ENCODE results near the gene TDRD6.

Gene TDRD6

GRCh38 chr6:46648869-46649492 is 38.7 kb upstream of the TDRD6 start:
- DNase-seq (ENCODE audit: low read depth), result no peak
- TF ChIP-seq, protein P1, sequence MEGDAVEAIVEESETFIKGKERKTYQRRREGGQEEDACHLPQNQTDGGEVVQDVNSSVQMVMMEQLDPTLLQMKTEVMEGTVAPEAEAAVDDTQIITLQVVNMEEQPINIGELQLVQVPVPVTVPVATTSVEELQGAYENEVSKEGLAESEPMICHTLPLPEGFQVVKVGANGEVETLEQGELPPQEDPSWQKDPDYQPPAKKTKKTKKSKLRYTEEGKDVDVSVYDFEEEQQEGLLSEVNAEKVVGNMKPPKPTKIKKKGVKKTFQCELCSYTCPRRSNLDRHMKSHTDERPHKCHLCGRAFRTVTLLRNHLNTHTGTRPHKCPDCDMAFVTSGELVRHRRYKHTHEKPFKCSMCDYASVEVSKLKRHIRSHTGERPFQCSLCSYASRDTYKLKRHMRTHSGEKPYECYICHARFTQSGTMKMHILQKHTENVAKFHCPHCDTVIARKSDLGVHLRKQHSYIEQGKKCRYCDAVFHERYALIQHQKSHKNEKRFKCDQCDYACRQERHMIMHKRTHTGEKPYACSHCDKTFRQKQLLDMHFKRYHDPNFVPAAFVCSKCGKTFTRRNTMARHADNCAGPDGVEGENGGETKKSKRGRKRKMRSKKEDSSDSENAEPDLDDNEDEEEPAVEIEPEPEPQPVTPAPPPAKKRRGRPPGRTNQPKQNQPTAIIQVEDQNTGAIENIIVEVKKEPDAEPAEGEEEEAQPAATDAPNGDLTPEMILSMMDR (IDR thresholded peaks at IDR 0.05; ENCODE audit: insufficient read depth, low read depth, low read length, missing control alignments), result no peak
- H3K4me3 ChIP-seq (ENCODE audit: low read depth, low read length), result no peak overlapping the region

- no peak for DNase-seq (ENCODE audit: low read depth)
- no peak overlapping the region for H3K4me3 ChIP-seq (ENCODE audit: low read depth, low read length)
- TF ChIP-seq, protein P1 (IDR thresholded peaks at IDR 0.05; ENCODE audit: insufficient read depth, low read depth, low read length, missing control alignments), result no peak
These were observed 36.7 kb upstream of the TDRD6 start for GRCh38 chr6:46651006-46651405.

DNA sequence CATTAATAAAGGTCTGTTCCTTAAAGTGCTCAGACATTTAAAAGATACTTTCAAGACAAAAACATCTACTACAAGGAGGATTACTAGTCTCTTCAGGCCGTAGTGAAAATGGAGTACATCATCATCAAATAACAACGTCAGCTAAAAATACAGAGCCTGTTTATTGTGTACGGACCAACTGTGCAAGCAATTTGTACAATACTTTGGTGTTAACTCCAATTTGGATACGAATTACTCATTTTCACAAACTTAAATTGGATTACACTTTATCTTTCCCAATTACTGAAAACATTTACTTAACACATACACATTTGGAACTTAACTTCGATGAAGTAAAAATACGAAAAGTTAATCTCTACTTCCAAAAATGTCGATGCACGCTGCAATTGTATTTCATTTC is 35.9 kb upstream of the TDRD6 start:
- no peak for DNase-seq (ENCODE audit: low read depth)
- H3K4me3 ChIP-seq (ENCODE audit: low read depth, low read length), result no peak overlapping the region
- TF ChIP-seq, protein P1 (IDR thresholded peaks at IDR 0.05; ENCODE audit: insufficient read depth, low read depth, low read length, missing control alignments), result no peak

- TF ChIP-seq, protein P1 (IDR thresholded peaks at IDR 0.05; ENCODE audit: insufficient read depth, low read depth, low read length, missing control alignments), result no peak
- peak overlapping the region; percentile 60 for H3K4me3 ChIP-seq (ENCODE audit: low read depth, low read length)
- no peak for DNase-seq (ENCODE audit: low read depth)
These were observed 35.5 kb upstream of the TDRD6 start for GRCh38 chr6:46652232-46652602.

GRCh38 chr6:46652603-46653438 is 34.9 kb upstream of the TDRD6 start, which contains the start of the genes CYP39A1 and SLC25A27:
TSS of gene CYP39A1 (minus strand) at chr6:46652818. CDS start at chr6:46652582, 236 bp downstream.
TSS of gene SLC25A27 (plus strand) at chr6:46652975. CDS start at chr6:46653193, 218 bp downstream.
- peak within 1 kb of the TSS; percentile 60 for H3K4me3 ChIP-seq (ENCODE audit: low read depth, low read length)
- peak; percentile 79 for DNase-seq (ENCODE audit: low read depth)
- TF ChIP-seq, protein P1 (IDR thresholded peaks at IDR 0.05; ENCODE audit: insufficient read depth, low read depth, low read length, missing control alignments), result no peak

DNA sequence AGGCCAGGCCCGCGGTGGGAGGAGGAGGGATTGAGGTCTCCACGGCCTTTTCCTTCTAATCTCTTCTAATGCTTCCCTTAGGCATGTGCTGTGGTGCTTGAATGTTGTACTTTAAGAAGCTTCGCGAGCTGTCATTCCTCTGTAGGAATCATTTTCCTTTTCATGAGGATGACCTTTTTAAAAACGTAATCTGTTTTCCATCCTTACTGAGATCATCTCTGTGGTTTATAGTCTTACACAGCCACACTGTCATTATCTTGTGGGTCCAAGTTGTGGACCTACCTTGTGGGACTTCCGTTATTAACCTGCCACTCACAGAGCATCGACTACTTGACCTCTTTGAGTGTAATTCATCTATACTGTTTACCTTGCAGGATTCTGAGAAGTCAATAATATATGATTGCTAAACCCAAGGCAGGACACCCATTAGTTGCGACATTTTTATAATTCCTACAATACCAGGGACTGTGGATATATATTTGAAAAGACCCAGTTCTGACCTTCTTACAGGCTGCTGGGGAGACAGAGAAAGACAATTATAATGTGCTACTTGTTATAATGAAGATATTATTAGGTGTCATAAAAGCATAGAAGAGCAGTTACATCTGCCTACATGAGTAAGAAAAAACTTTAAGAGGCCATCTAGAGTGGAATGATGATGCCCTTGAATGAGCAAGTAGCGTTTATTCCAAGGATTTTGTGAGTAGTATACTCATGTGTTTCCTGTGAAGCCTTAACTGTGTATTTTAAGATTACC is 34.1 kb upstream of the TDRD6 start:
- TF ChIP-seq, protein P1 (IDR thresholded peaks at IDR 0.05; ENCODE audit: insufficient read depth, low read depth, low read length, missing control alignments), result no peak
- no peak for DNase-seq (ENCODE audit: low read depth)
- H3K4me3 ChIP-seq (ENCODE audit: low read depth, low read length), result peak overlapping the region; percentile 60; the same call in 1 of the 2 replicates

All from GM12865 (cell line).